H1 (cell line): ENCODE measurements around the gene SAXO1. TPM values are rescaled to one million over a fixed set of nuclear protein-coding genes. Genes with fewer than 3 reads are reported as not detected.

ENCODE experiments used
- CTCF ChIA-PET: fragments of 300-600 bp; sonication (Branson Sonifier 250); formaldehyde crosslinking; loops from one replicate; lab custom pipeline; 2021; ENCODE audit not compliant: partially characterized antibody; lab: Charles Lee
- POLR2A ChIA-PET: fragments of 300-600 bp; sonication (Branson Sonifier 250); formaldehyde crosslinking; loops from one replicate; lab custom pipeline; 2021; ENCODE audit warnings: inconsistent platforms; ENCODE audit not compliant: partially characterized antibody; lab: Charles Lee
- DNase-seq, 2 experiments: peaks; one replicate each; pipeline versions ENCODE4 v3.0.0 to v3.0.0-alpha.2; 2010 to 2022; ENCODE audit warnings: low spot score in 2 of 2, low read depth in 1 of 2, mixed read lengths in 1 of 2
- FAIRE-seq: peaks from 2 replicates; lab custom pipeline; 2011; peaks lifted over from hg19 to GRCh38; lab: Jason Lieb, UNC
- H2AFZ ChIP-seq: 2 replicates; pipeline ENCODE4 v1.8.1; 2012; ENCODE audit warnings: low read length, inconsistent platforms
- H2AK5ac ChIP-seq: 2 replicates; pipeline ENCODE4 v1.6.1; 2013; ENCODE audit warnings: low read depth, low read length
- H2BK120ac ChIP-seq: replicated peaks from 2 replicates; pipeline ENCODE3; 2013; ENCODE audit warnings: low read depth, low read length, inconsistent platforms
- H2BK12ac ChIP-seq: 2 replicates; pipeline ENCODE4 v1.6.1; 2013; ENCODE audit warnings: low read depth, low read length
- H2BK15ac ChIP-seq: 2 replicates; pipeline ENCODE4 v1.6.1; 2013; ENCODE audit warnings: low read length
- H2BK20ac ChIP-seq: 2 replicates; pipeline ENCODE4 v1.6.1; 2013; ENCODE audit warnings: low read length
- H2BK5ac ChIP-seq: 2 replicates; pipeline ENCODE4 v1.6.1; 2013; ENCODE audit warnings: low read depth, low read length
- H3K14ac ChIP-seq: 2 replicates; pipeline ENCODE4 v1.6.1; 2013; ENCODE audit warnings: inconsistent platforms; ENCODE audit not compliant: insufficient read length
- H3K18ac ChIP-seq: 2 replicates; pipeline ENCODE4 v1.6.1; 2013; ENCODE audit warnings: low read length; ENCODE audit errors: extremely low read depth
- H3K23ac ChIP-seq: 2 replicates; pipeline ENCODE4 v1.6.1; 2013; ENCODE audit warnings: inconsistent platforms; ENCODE audit not compliant: insufficient read length
- H3K23me2 ChIP-seq: 2 replicates; pipeline ENCODE4 v1.6.1; 2013; ENCODE audit warnings: low read depth, low read length
- H3K27ac ChIP-seq: 2 replicates; pipeline ENCODE4 v1.6.1; 2011; ENCODE audit warnings: low read depth, low read length, inconsistent platforms
- H3K27me3 ChIP-seq, 4 experiments: replicated peaks in 1 of 4; 1 replicate in 1 of 4; 2 replicates in 3 of 4; pipeline versions ENCODE4 v1.6.1 to v1.8.1; 2011 to 2013; ENCODE audit warnings: low read length in 3 of 4, mild to moderate bottlenecking in 3 of 4, inconsistent platforms in 2 of 4, mixed read lengths in 2 of 4, moderate library complexity in 1 of 4; ENCODE audit not compliant: control insufficient read depth in 3 of 4, insufficient read depth in 3 of 4; ENCODE audit errors: extremely low read depth in 1 of 4
- H3K36me3 ChIP-seq, 4 experiments: 2 replicates each; pipeline versions ENCODE4 v1.6.1 to v1.8.1; 2011 to 2013; ENCODE audit warnings: mild to moderate bottlenecking in 4 of 4, low read length in 3 of 4, moderate library complexity in 2 of 4, control low read depth in 1 of 4, inconsistent platforms in 1 of 4; ENCODE audit not compliant: insufficient read depth in 4 of 4, control insufficient read depth in 2 of 4
- H3K4ac ChIP-seq: replicated peaks from 2 replicates; pipeline ENCODE3; 2013; ENCODE audit warnings: low read length, low read depth, mixed read lengths, inconsistent platforms; ENCODE audit not compliant: insufficient read length
- H3K4me1 ChIP-seq, 4 experiments: replicated peaks in 1 of 4; 1 replicate in 1 of 4; 2 replicates in 3 of 4; pipeline versions ENCODE4 v1.6.1 to v1.8.1; 2011 to 2013; ENCODE audit warnings: low read length in 3 of 4, inconsistent platforms in 2 of 4, mixed read lengths in 1 of 4; ENCODE audit not compliant: insufficient read depth in 4 of 4, control insufficient read depth in 3 of 4
- H3K4me2 ChIP-seq, 2 experiments: 2 replicates each; pipeline versions ENCODE4 v1.6.1 to v1.8.1; 2011 to 2013; ENCODE audit warnings: low read depth in 2 of 2, low read length in 2 of 2, control low read depth in 1 of 2, inconsistent platforms in 1 of 2, mild to moderate bottlenecking in 1 of 2; ENCODE audit not compliant: insufficient read depth in 1 of 2
- H3K4me3 ChIP-seq, 4 experiments: fragments of 200-600, 300-600 bp in 1 of 4; sonication (generic), shearing (Covaris generic), sonication (Bioruptor Twin) in 1 of 4; 2 replicates each; pipeline versions ENCODE4 v1.5.1 to v1.8.1; 2011 to 2016; ENCODE audit warnings: low read length in 4 of 4, low read depth in 3 of 4, control low read depth in 2 of 4, inconsistent platforms in 2 of 4, mild to moderate bottlenecking in 2 of 4, mixed read lengths in 1 of 4, moderate library complexity in 1 of 4; ENCODE audit not compliant: insufficient read depth in 2 of 4; ENCODE audit errors: extremely low read depth in 1 of 4
- H3K56ac ChIP-seq: replicated peaks from 2 replicates; pipeline ENCODE3; 2013; ENCODE audit warnings: low read depth, mild to moderate bottlenecking, mixed read lengths, low read length, inconsistent platforms; ENCODE audit not compliant: insufficient read length
- H3K79me1 ChIP-seq: 2 replicates; pipeline ENCODE4 v1.6.1; 2013; ENCODE audit warnings: low read depth, low read length, control low read depth
- H3K79me2 ChIP-seq, 2 experiments: 2 replicates each; pipeline versions ENCODE4 v1.6.1 to v1.8.1; 2012 to 2013; ENCODE audit warnings: low read length in 2 of 2, mild to moderate bottlenecking in 2 of 2, inconsistent platforms in 1 of 2; ENCODE audit not compliant: insufficient read depth in 2 of 2, control insufficient read depth in 1 of 2
- H3K9ac ChIP-seq, 4 experiments: replicated peaks in 1 of 4; 1 replicate in 1 of 4; 2 replicates in 3 of 4; pipeline versions ENCODE4 v1.6.1 to v1.8.1; 2011 to 2013; ENCODE audit warnings: low read depth in 3 of 4, low read length in 3 of 4, control low read depth in 2 of 4, mild to moderate bottlenecking in 2 of 4, moderate library complexity in 2 of 4, inconsistent platforms in 1 of 4; ENCODE audit errors: extremely low read depth in 1 of 4
- H3K9me3 ChIP-seq, 2 experiments: 2 replicates each; pipeline versions ENCODE4 v1.6.1 to v1.8.1; 2012 to 2013; ENCODE audit warnings: mild to moderate bottlenecking in 2 of 2, moderate library complexity in 2 of 2, control low read depth in 1 of 2, inconsistent platforms in 1 of 2, low read depth in 1 of 2, low read length in 1 of 2, mixed read lengths in 1 of 2; ENCODE audit not compliant: insufficient read depth in 2 of 2
- H4K20me1 ChIP-seq, 2 experiments: replicated peaks in 1 of 2; 2 replicates each; pipeline versions ENCODE3 to v1.8.1; 2011 to 2013; ENCODE audit warnings: inconsistent platforms in 2 of 2, low read length in 2 of 2, mild to moderate bottlenecking in 1 of 2; ENCODE audit not compliant: insufficient read depth in 2 of 2, control insufficient read depth in 1 of 2
- H4K5ac ChIP-seq: 2 replicates; pipeline ENCODE4 v1.6.1; 2013; ENCODE audit warnings: low read length, low read depth, mixed read lengths, inconsistent platforms; ENCODE audit not compliant: insufficient read length
- H4K8ac ChIP-seq: 2 replicates; pipeline ENCODE4 v1.8.0; 2013; ENCODE audit warnings: mild to moderate bottlenecking, moderate library complexity, low read length, inconsistent platforms; ENCODE audit not compliant: insufficient read depth; ENCODE audit errors: extremely low read depth
- H4K91ac ChIP-seq: replicated peaks from 2 replicates; pipeline ENCODE3; 2013; ENCODE audit warnings: low read length, mixed read lengths, inconsistent platforms; ENCODE audit not compliant: insufficient read length
- BACH1 ChIP-seq: IDR thresholded peaks from 2 replicates; pipeline ENCODE4 v1.6.1; 2012; ENCODE audit warnings: low read length, improper control_type of control experiment
- EGR1 ChIP-seq: IDR thresholded peaks from 2 replicates; pipeline ENCODE4 v1.6.1; 2011; ENCODE audit warnings: low read depth, low read length, borderline replicate concordance
- EP300 ChIP-seq, 2 experiments: IDR thresholded peaks; 1 replicate in 1 of 2; 2 replicates in 1 of 2; pipeline ENCODE4 v1.6.1; 2011 to 2012; ENCODE audit warnings: low read depth in 2 of 2, low read length in 2 of 2, mild to moderate bottlenecking in 2 of 2, borderline replicate concordance in 1 of 2, inconsistent platforms in 1 of 2, moderate library complexity in 1 of 2
- FOSL1 ChIP-seq: IDR thresholded peaks from 2 replicates; pipeline ENCODE4 v1.6.1; 2011; ENCODE audit warnings: mild to moderate bottlenecking, low read depth, low read length, moderate library complexity; ENCODE audit not compliant: insufficient read depth
- GTF2F1 ChIP-seq: IDR thresholded peaks from 2 replicates; pipeline ENCODE4 v1.6.1; 2012; ENCODE audit warnings: low read depth, low read length, improper control_type of control experiment, borderline replicate concordance
- KDM1A ChIP-seq: fragments of 200-600, 300-600 bp; sonication (generic); IDR thresholded peaks from 2 replicates; pipeline ENCODE4 v1.7.1; 2016; ENCODE audit warnings: mild to moderate bottlenecking, low read length, borderline replicate concordance
- NANOG ChIP-seq: IDR thresholded peaks from 2 replicates; pipeline ENCODE4 v1.6.1; 2011; ENCODE audit warnings: low read length, low read depth, mild to moderate bottlenecking, inconsistent platforms; ENCODE audit not compliant: insufficient read depth, poor library complexity, severe bottlenecking
- SAP30 ChIP-seq: fragments of 300-600 bp; sonication (generic); IDR thresholded peaks from 2 replicates; pipeline ENCODE4 v1.7.1; 2012; ENCODE audit warnings: low read length, moderate library complexity, mild to moderate bottlenecking, inconsistent platforms; ENCODE audit not compliant: insufficient read depth, insufficient replicate concordance
- SP2 ChIP-seq: IDR thresholded peaks from 2 replicates; pipeline ENCODE4 v1.6.1; 2012; ENCODE audit warnings: mild to moderate bottlenecking, low read length, inconsistent platforms
- SRF ChIP-seq: IDR thresholded peaks from 2 replicates; pipeline ENCODE4 v1.6.1; 2011; ENCODE audit warnings: mild to moderate bottlenecking, low read depth, low read length, moderate library complexity
- SUZ12 ChIP-seq: fragments of 200-600 bp; sonication (generic); IDR thresholded peaks from 2 replicates; pipeline ENCODE4 v1.6.1; 2012; ENCODE audit warnings: mild to moderate bottlenecking, inconsistent platforms, low read length, moderate library complexity, mixed read lengths
- TEAD4 ChIP-seq: IDR thresholded peaks from 2 replicates; pipeline ENCODE4 v1.6.1; 2012; ENCODE audit warnings: low read depth, low read length, inconsistent platforms, mixed read lengths
- ZNF274 ChIP-seq: IDR thresholded peaks from 2 replicates; pipeline ENCODE4 v1.7.0; 2012; ENCODE audit warnings: low read length, borderline replicate concordance; ENCODE audit errors: extremely low read depth
- WGBS, 2 experiments: shearing (Covaris generic) in 1 of 2; methylation state at CpG; one replicate each; pipeline versions ENCODE4 v1.1.6 to v1.1.7; 2013 to 2015; ENCODE audit warnings: low lambda C conversion rate in 2 of 2, mixed read lengths in 2 of 2, inconsistent platforms in 1 of 2, low coverage in 1 of 2, missing lambda C conversion rate in 1 of 2; ENCODE audit not compliant: insufficient replicate concordance in 2 of 2, insufficient coverage in 1 of 2, insufficient read length in 1 of 2; ENCODE audit errors: extremely low coverage in 1 of 2, missing lambda C conversion rate in 1 of 2; 5-methylcytosine and 5-hydroxymethylcytosine counted together
- polyA plus RNA-seq, 7 experiments: library from polyadenylated mRNA; depleted of rRNA in 3 of 7; stranded (reverse) in 5 of 7; unstranded in 2 of 7; fragments of >200 nt in 5 of 7; fragments of 200-250 nt in 2 of 7; gene quantifications; 1 replicate in 5 of 7; 2 replicates in 1 of 7; 4 replicates in 1 of 7; pipeline versions ENCODE4 v1.2.1 to v1.2.3, GENCODE V29; 2011 to 2013; ENCODE audit warnings: missing spikeins in 2 of 7, mixed read lengths in 2 of 7
- total RNA-seq: library from RNA; stranded (reverse); fragmentation: NEBNext Ultra II Directional; extraction: Animal tissue kit (Norgen Biotek cat#: 25700); gene quantifications from 2 replicates; pipeline ENCODE4 v1.2.1, GENCODE V29; 2021
- TF ChIP-seq, protein P1 (sequence below): IDR thresholded peaks from 2 replicates; pipeline ENCODE4 v1.6.1; 2012; ENCODE audit warnings: inconsistent platforms

Gene SAXO1
- total and polyA plus RNA-seq, 2 of the 8 experiments (the other 6 are each of a cell fraction or from before 2014, with no cell fraction given): 0.11 to 0.20 TPM

DNA sequence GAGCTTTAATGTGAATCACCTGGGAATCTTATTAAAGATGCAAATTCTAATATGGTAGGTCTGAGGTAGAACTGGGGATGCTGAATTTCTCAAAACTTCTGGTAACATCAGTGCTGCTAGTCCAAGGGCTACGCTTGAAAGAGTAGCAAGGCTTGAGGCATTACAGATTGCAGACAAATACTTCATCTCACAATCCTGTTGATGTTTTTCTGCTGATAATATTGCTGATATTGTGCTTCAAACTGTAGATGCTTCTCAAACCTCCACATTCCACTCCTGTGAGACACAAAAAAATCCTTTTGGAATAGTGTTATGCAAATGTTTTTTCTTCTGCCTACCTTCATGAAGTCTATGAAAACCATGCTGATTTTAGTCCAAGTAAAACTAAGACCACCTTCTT is 139.5 kb downstream of the SAXO1 start:
- DNase-seq: no peak
- Histone ChIP-seq H2BK120ac (no peak overlapping the region), H3K9me3 (peaks cover 13 to 17% of the 10 kb centered on the region in 2 experiments), H2BK12ac (no peak overlapping the region), H2BK15ac (no peak overlapping the region), H3K36me3 (no peaks in the 10 kb centered on the region), H3K14ac (no peak overlapping the region), H3K4me3 (no peak overlapping the region), H3K4me1 (no peaks in the 10 kb centered on the region; a peak in 1 of 7 replicates), H2BK20ac (no peak overlapping the region), H4K91ac (no peak overlapping the region), H3K27ac (no peak overlapping the region), H3K9ac (no peak overlapping the region), H3K23me2 (no peaks in the 10 kb centered on the region), H4K20me1 (no peaks in the 10 kb centered on the region), H3K4ac (no peak overlapping the region), H3K18ac (no peak overlapping the region), H4K5ac (no peak overlapping the region), H3K79me2 (no peaks in the 10 kb centered on the region), H3K4me2 (no peak overlapping the region), H2AFZ (no peak overlapping the region), H3K56ac (no peak overlapping the region), H2BK5ac (no peak overlapping the region), H3K79me1 (no peaks in the 10 kb centered on the region), H3K27me3 (no peaks in the 10 kb centered on the region), H2AK5ac (no peak overlapping the region), H3K23ac (no peak overlapping the region), H4K8ac (no peak overlapping the region)
- FAIRE-seq: no peak
- ChIA-PET POLR2A (no interaction called here), CTCF (interaction anchor here (0.7 to 1.6 kb wide), 4 partner anchors 11 to 470 kb away, joined by 3 to 8 read pairs (median 4); no protein-coding TSS in a partner anchor)
- 93% methylated on average over 1 of the region's 1 CpG; no CpG with 5 or more reads in 1 of the 2 experiments for WGBS, 2 experiments
- no peak for TF ChIP-seq ZNF274
- no peak for TF ChIP-seq GTF2F1
- TF ChIP-seq TEAD4: no peak
- TF ChIP-seq, protein P1, sequence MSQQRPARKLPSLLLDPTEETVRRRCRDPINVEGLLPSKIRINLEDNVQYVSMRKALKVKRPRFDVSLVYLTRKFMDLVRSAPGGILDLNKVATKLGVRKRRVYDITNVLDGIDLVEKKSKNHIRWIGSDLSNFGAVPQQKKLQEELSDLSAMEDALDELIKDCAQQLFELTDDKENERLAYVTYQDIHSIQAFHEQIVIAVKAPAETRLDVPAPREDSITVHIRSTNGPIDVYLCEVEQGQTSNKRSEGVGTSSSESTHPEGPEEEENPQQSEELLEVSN: no peak
- no peak for TF ChIP-seq SP2
- TF ChIP-seq FOSL1: no peak
- no peak for TF ChIP-seq NANOG
- no peak for TF ChIP-seq KDM1A
- no peak for TF ChIP-seq SUZ12
- no peak for TF ChIP-seq EP300 (IDR thresholded peaks at IDR 0.05; ENCODE audit: borderline replicate concordance in 1 of 2, low read depth in 2 of 2, low read length in 2 of 2)
- TF ChIP-seq SRF: no peak
- TF ChIP-seq BACH1: no peak
- no peak for TF ChIP-seq EGR1
- no peak for TF ChIP-seq SAP30
